ENCODE data around the gene CHCHD3.

CHCHD3 gene

GRCh38 chr7:133020496-133020895, 61.4 kb downstream of the CHCHD3 start:
- no peak for TF ChIP-seq CTCF (IDR thresholded peaks at IDR 0.05; ENCODE audit: low read depth, low read length, missing control alignments)
- no peak for DNase-seq (ENCODE audit: extremely low read depth, low read depth)
- H3K4me3 ChIP-seq (replicated peaks; ENCODE audit: low read depth, low read length): no peak overlapping the region

- no peak overlapping the region for H3K4me3 ChIP-seq (replicated peaks; ENCODE audit: low read depth, low read length)
- no peak for DNase-seq (ENCODE audit: extremely low read depth, low read depth)
- TF ChIP-seq CTCF (IDR thresholded peaks at IDR 0.05; ENCODE audit: low read depth, low read length, missing control alignments): no peak
These were observed 62.3 kb downstream of the CHCHD3 start for GRCh38 chr7:133019590-133019989.

- no peak overlapping the region for H3K4me3 ChIP-seq (replicated peaks; ENCODE audit: low read depth, low read length)
- TF ChIP-seq CTCF (IDR thresholded peaks at IDR 0.05; ENCODE audit: low read depth, low read length, missing control alignments): no peak
- DNase-seq (ENCODE audit: extremely low read depth, low read depth): peak; percentile 17
These were observed 65.3 kb downstream of the CHCHD3 start for GRCh38 chr7:133016604-133017003.

- TF ChIP-seq CTCF (IDR thresholded peaks at IDR 0.05; ENCODE audit: low read depth, low read length, missing control alignments): no peak
- H3K4me3 ChIP-seq (replicated peaks; ENCODE audit: low read depth, low read length): no peak overlapping the region
- no peak for DNase-seq (ENCODE audit: extremely low read depth, low read depth)
These were observed 66.0 kb downstream of the CHCHD3 start for GRCh38 chr7:133015888-133016287.

- DNase-seq (ENCODE audit: extremely low read depth, low read depth): no peak
- no peak overlapping the region for H3K4me3 ChIP-seq (replicated peaks; ENCODE audit: low read depth, low read length)
- no peak for TF ChIP-seq CTCF (IDR thresholded peaks at IDR 0.05; ENCODE audit: low read depth, low read length, missing control alignments)
These were observed 70.1 kb downstream of the CHCHD3 start for GRCh38 chr7:133011746-133012145.

- no peak overlapping the region for H3K4me3 ChIP-seq (replicated peaks; ENCODE audit: low read depth, low read length)
- no peak for DNase-seq (ENCODE audit: extremely low read depth, low read depth)
- TF ChIP-seq CTCF (IDR thresholded peaks at IDR 0.05; ENCODE audit: low read depth, low read length, missing control alignments): no peak
These were observed 72.3 kb downstream of the CHCHD3 start for GRCh38 chr7:133009426-133010252.
